Activated naive CD4-positive, alpha-beta T cell treated with anti-CD3 and anti-CD28 coated beads, Interleukin-2, amount 10 ng/mL, durations not matched to agents 7 days and 5 days (primary cell): Measurements from ENCODE around the gene MISP.

Experiments used
- CTCF ChIA-PET: fragments of 350-600 bp; sonication (Branson Sonifier 250); formaldehyde crosslinking; loops from one replicate; lab custom pipeline; 2021; ENCODE audit warnings: antibody characterized with exemption; lab: Charles Lee
- DNase-seq: peaks from one replicate; pipeline ENCODE4 v3.0.0-alpha.2; 2020
- H3K27ac Mint-ChIP-seq: one replicate; pipeline ENCODE4 v1.8.0; 2021; ENCODE audit warnings: mild to moderate bottlenecking, moderate library complexity, mixed read lengths
- H3K27me3 Mint-ChIP-seq: one replicate; pipeline ENCODE4 v1.8.0; 2021; ENCODE audit warnings: mild to moderate bottlenecking, mixed read lengths
- H3K36me3 Mint-ChIP-seq: one replicate; pipeline ENCODE4 v1.8.0; 2021; ENCODE audit warnings: mixed read lengths
- H3K4me1 Mint-ChIP-seq: one replicate; pipeline ENCODE4 v1.8.0; 2021; ENCODE audit warnings: mixed read lengths
- H3K4me3 Mint-ChIP-seq: one replicate; pipeline ENCODE4 v1.8.0; 2021; ENCODE audit warnings: mild to moderate bottlenecking, moderate library complexity, mixed read lengths
- H3K9me3 Mint-ChIP-seq: one replicate; pipeline ENCODE4 v1.8.0; 2021; ENCODE audit warnings: mixed read lengths

The MISP gene

GRCh38 chr19:763869-764268, 13.0 kb downstream of the MISP start:
- peaks cover 7% of the 10 kb centered on the region for H3K9me3 Mint-ChIP-seq
- CTCF ChIA-PET = no interaction called here
- no peaks in the 10 kb centered on the region for H3K4me1 Mint-ChIP-seq
- no peak for DNase-seq
- no peak overlapping the region for H3K27ac Mint-ChIP-seq
- H3K27me3 Mint-ChIP-seq = peaks cover 3% of the 10 kb centered on the region
- no peaks in the 10 kb centered on the region for H3K36me3 Mint-ChIP-seq
- H3K4me3 Mint-ChIP-seq = no peak overlapping the region

GRCh38 chr19:764301-764700, 13.4 kb downstream of the MISP start:
- H3K27me3 Mint-ChIP-seq = peaks cover 3% of the 10 kb centered on the region
- H3K4me3 Mint-ChIP-seq = no peak overlapping the region
- H3K9me3 Mint-ChIP-seq = peaks cover 7% of the 10 kb centered on the region
- H3K36me3 Mint-ChIP-seq = no peaks in the 10 kb centered on the region
- no peak overlapping the region for H3K27ac Mint-ChIP-seq
- H3K4me1 Mint-ChIP-seq = no peaks in the 10 kb centered on the region
- CTCF ChIA-PET = no interaction called here
- no peak for DNase-seq

GRCh38 chr19:765179-765738, 14.3 kb downstream of the MISP start:
- CTCF ChIA-PET = interaction anchor here (0.7 kb wide), 1 partner anchor 37 kb away, joined by 3 read pairs; no protein-coding TSS in a partner anchor
- H3K27me3 Mint-ChIP-seq = peaks cover 2% of the 10 kb centered on the region
- no peaks in the 10 kb centered on the region for H3K36me3 Mint-ChIP-seq
- H3K9me3 Mint-ChIP-seq = peaks cover 2% of the 10 kb centered on the region
- DNase-seq = no peak
- H3K4me1 Mint-ChIP-seq = peaks cover under 1% of the 10 kb centered on the region
- H3K4me3 Mint-ChIP-seq = no peak overlapping the region
- H3K27ac Mint-ChIP-seq = no peak overlapping the region

GRCh38 chr19:768424-768823, 17.5 kb downstream of the MISP start:
- CTCF ChIA-PET = interaction anchor here (1.0 to 2.9 kb wide), 2 partner anchors 95 to 215 kb away, joined by 3 to 10 read pairs; partner anchors contain the start of gene WDR18
- no peaks in the 10 kb centered on the region for H3K9me3 Mint-ChIP-seq

GRCh38 chr19:769616-770015, 18.7 kb downstream of the MISP start:
- H3K27ac Mint-ChIP-seq = no peak overlapping the region
- H3K4me3 Mint-ChIP-seq = no peak overlapping the region
- H3K27me3 Mint-ChIP-seq = peaks cover 10% of the 10 kb centered on the region
- no peaks in the 10 kb centered on the region for H3K9me3 Mint-ChIP-seq
- no peaks in the 10 kb centered on the region for H3K36me3 Mint-ChIP-seq
- DNase-seq = no peak
- CTCF ChIA-PET = interaction anchor here (0.9 to 2.9 kb wide), 5 partner anchors 87 to 214 kb away, joined by 3 to 10 read pairs (median 3); partner anchors contain the start of gene WDR18
- H3K4me1 Mint-ChIP-seq = peaks cover 3% of the 10 kb centered on the region

More at GRCh38 chr19:768424-768823, 17.5 kb downstream of the MISP start:
- Mint-ChIP-seq H3K4me1 (peaks cover 3% of the 10 kb centered on the region), H3K4me3 (no peak overlapping the region), H3K36me3 (no peaks in the 10 kb centered on the region), H3K27ac (no peak overlapping the region), H3K27me3 (peaks cover 10% of the 10 kb centered on the region)
- DNase-seq = no peak

GRCh38 chr19:771332-771785, 20.4 kb downstream of the MISP start:
- H3K27me3 Mint-ChIP-seq = peaks cover 10% of the 10 kb centered on the region
- DNase-seq = peak; percentile 57
- H3K27ac Mint-ChIP-seq = no peak overlapping the region
- no peaks in the 10 kb centered on the region for H3K36me3 Mint-ChIP-seq
- H3K4me3 Mint-ChIP-seq = no peak overlapping the region
- CTCF ChIA-PET = interaction anchor here (0.6 to 2.9 kb wide), 4 partner anchors 25 to 296 kb away, joined by 3 to 10 read pairs (median 3); partner anchors contain the start of gene WDR18
- peaks cover 3% of the 10 kb centered on the region for H3K4me1 Mint-ChIP-seq
- H3K9me3 Mint-ChIP-seq = no peaks in the 10 kb centered on the region

- Mint-ChIP-seq H3K27ac (no peak overlapping the region), H3K27me3 (peaks cover 10% of the 10 kb centered on the region), H3K36me3 (no peaks in the 10 kb centered on the region), H3K9me3 (no peaks in the 10 kb centered on the region), H3K4me3 (no peak overlapping the region), H3K4me1 (peaks cover 3% of the 10 kb centered on the region)
- DNase-seq = no peak
- CTCF ChIA-PET = no interaction called here
Observed at GRCh38 chr19:772063-772462, 21.2 kb downstream of the MISP start.

GRCh38 chr19:772730-773436, 22.0 kb downstream of the MISP start:
- H3K27me3 Mint-ChIP-seq = peaks cover 10% of the 10 kb centered on the region
- no peak overlapping the region for H3K27ac Mint-ChIP-seq
- no peak overlapping the region for H3K4me3 Mint-ChIP-seq
- CTCF ChIA-PET = interaction anchor here (1.0 kb wide), 2 partner anchors 87 to 149 kb away, joined by 3 to 4 read pairs; partner anchors contain the start of gene CFD
- no peaks in the 10 kb centered on the region for H3K36me3 Mint-ChIP-seq
- DNase-seq = no peak
- peaks cover 3% of the 10 kb centered on the region for H3K4me1 Mint-ChIP-seq
- H3K9me3 Mint-ChIP-seq = no peaks in the 10 kb centered on the region

- no peaks in the 10 kb centered on the region for H3K4me1 Mint-ChIP-seq
- no peak for DNase-seq
- CTCF ChIA-PET = no interaction called here
- no peak overlapping the region for H3K27ac Mint-ChIP-seq
- H3K4me3 Mint-ChIP-seq = no peak overlapping the region
- H3K27me3 Mint-ChIP-seq = peaks cover 23% of the 10 kb centered on the region
- no peaks in the 10 kb centered on the region for H3K9me3 Mint-ChIP-seq
- no peaks in the 10 kb centered on the region for H3K36me3 Mint-ChIP-seq
Observed at GRCh38 chr19:776549-776948, 25.6 kb downstream of the MISP start.

- Mint-ChIP-seq H3K4me3 (no peak overlapping the region), H3K36me3 (no peaks in the 10 kb centered on the region), H3K27me3 (peaks cover 36% of the 10 kb centered on the region), H3K9me3 (no peaks in the 10 kb centered on the region), H3K4me1 (no peaks in the 10 kb centered on the region), H3K27ac (no peak overlapping the region)
- CTCF ChIA-PET = no interaction called here
- DNase-seq = no peak
Observed at GRCh38 chr19:778910-779653, 28.2 kb downstream of the MISP start.

- CTCF ChIA-PET = no interaction called here
- H3K36me3 Mint-ChIP-seq = no peaks in the 10 kb centered on the region
- DNase-seq = no peak
- H3K4me1 Mint-ChIP-seq = no peaks in the 10 kb centered on the region
- H3K9me3 Mint-ChIP-seq = no peaks in the 10 kb centered on the region
- no peak overlapping the region for H3K27ac Mint-ChIP-seq
- no peak overlapping the region for H3K4me3 Mint-ChIP-seq
- H3K27me3 Mint-ChIP-seq = peaks cover 44% of the 10 kb centered on the region
Observed at GRCh38 chr19:780935-781334, 30.0 kb downstream of the MISP start.

- Mint-ChIP-seq H3K4me1 (no peaks in the 10 kb centered on the region), H3K27me3 (peaks cover 44% of the 10 kb centered on the region), H3K4me3 (no peak overlapping the region), H3K9me3 (no peaks in the 10 kb centered on the region), H3K27ac (no peak overlapping the region), H3K36me3 (no peaks in the 10 kb centered on the region)
- DNase-seq = no peak
- CTCF ChIA-PET = no interaction called here
Observed at GRCh38 chr19:781800-782184, 30.9 kb downstream of the MISP start.

GRCh38 chr19:782185-782877, 31.4 kb downstream of the MISP start:
- CTCF ChIA-PET = no interaction called here
- H3K27me3 Mint-ChIP-seq = peaks cover 44% of the 10 kb centered on the region

More at GRCh38 chr19:782185-782877, 31.4 kb downstream of the MISP start:
- Mint-ChIP-seq H3K9me3 (no peaks in the 10 kb centered on the region), H3K4me3 (no peak overlapping the region), H3K4me1 (no peaks in the 10 kb centered on the region), H3K36me3 (no peaks in the 10 kb centered on the region), H3K27ac (no peak overlapping the region)
- no peak for DNase-seq
